H9 (cell line): ENCODE measurements around the gene TSPOAP1. TPM values are rescaled to one million over a fixed set of nuclear protein-coding genes. Genes with fewer than 3 reads are reported as not detected.

Experiments used
- DNase-seq: peaks from one replicate; pipeline ENCODE4 v3.0.0-alpha.2; 2017
- H2AFZ ChIP-seq: one replicate; pipeline ENCODE4 v1.6.1; 2013; ENCODE audit warnings: mild to moderate bottlenecking, low read length, control low read depth, moderate library complexity
- H2AK5ac ChIP-seq: 2 replicates; pipeline ENCODE4 v1.6.1; 2013; ENCODE audit warnings: low read length, control low read depth, mixed read lengths; ENCODE audit not compliant: insufficient read length
- H2BK120ac ChIP-seq: one replicate; pipeline ENCODE4 v1.6.1; 2013; ENCODE audit warnings: low read depth, mild to moderate bottlenecking, low read length, control low read depth, inconsistent platforms; ENCODE audit not compliant: poor library complexity, severe bottlenecking
- H2BK12ac ChIP-seq: 2 replicates; pipeline ENCODE4 v1.6.1; 2013; ENCODE audit warnings: low read length, control low read depth, mixed read lengths, low read depth; ENCODE audit not compliant: insufficient read length
- H2BK15ac ChIP-seq: 2 replicates; pipeline ENCODE4 v1.6.1; 2013; ENCODE audit warnings: low read depth, low read length, control low read depth
- H2BK20ac ChIP-seq: one replicate; pipeline ENCODE4 v1.6.1; 2013; ENCODE audit warnings: low read depth, mild to moderate bottlenecking, low read length, control low read depth, inconsistent platforms; ENCODE audit not compliant: poor library complexity, severe bottlenecking
- H2BK5ac ChIP-seq: 2 replicates; pipeline ENCODE4 v1.6.1; 2013; ENCODE audit warnings: low read length, control low read depth, mixed read lengths; ENCODE audit not compliant: insufficient read length
- H3K14ac ChIP-seq: 2 replicates; pipeline ENCODE4 v1.6.1; 2013; ENCODE audit warnings: low read length, control low read depth; ENCODE audit not compliant: insufficient read depth
- H3K18ac ChIP-seq: 2 replicates; pipeline ENCODE4 v1.6.1; 2013; ENCODE audit warnings: low read depth, mild to moderate bottlenecking, mixed read lengths, low read length, control low read depth; ENCODE audit not compliant: insufficient read length
- H3K23ac ChIP-seq: 2 replicates; pipeline ENCODE4 v1.6.1; 2013; ENCODE audit warnings: low read length, control low read depth, mixed read lengths, low read depth; ENCODE audit not compliant: insufficient read length
- H3K23me2 ChIP-seq: 2 replicates; pipeline ENCODE4 v1.6.1; 2013; ENCODE audit warnings: low read depth, mild to moderate bottlenecking, mixed read lengths, low read length, control low read depth; ENCODE audit not compliant: insufficient read length, poor library complexity, severe bottlenecking
- H3K27ac ChIP-seq: 2 replicates; pipeline ENCODE4 v1.5.1; 2013; ENCODE audit warnings: low read length, control low read depth, mixed read lengths, low read depth; ENCODE audit not compliant: insufficient read length
- H3K27me3 ChIP-seq: 2 replicates; pipeline ENCODE4 v1.6.1; 2013; ENCODE audit warnings: low read length, control low read depth, inconsistent platforms; ENCODE audit not compliant: insufficient read depth
- H3K4ac ChIP-seq: 2 replicates; pipeline ENCODE4 v1.6.1; 2013; ENCODE audit warnings: low read depth, mild to moderate bottlenecking, control low read depth, inconsistent platforms, low read length, moderate library complexity
- H3K4me1 ChIP-seq: 2 replicates; pipeline ENCODE4 v1.6.1; 2013; ENCODE audit warnings: low read length, control low read depth, inconsistent platforms; ENCODE audit not compliant: insufficient read depth
- H3K4me2 ChIP-seq: 2 replicates; pipeline ENCODE4 v1.6.1; 2013; ENCODE audit warnings: low read length, control low read depth, mixed read lengths; ENCODE audit not compliant: insufficient read length, insufficient read depth
- H3K56ac ChIP-seq: 2 replicates; pipeline ENCODE4 v1.6.1; 2013; ENCODE audit warnings: low read depth, mild to moderate bottlenecking, mixed read lengths, low read length, control low read depth; ENCODE audit not compliant: insufficient read length
- H3K79me1 ChIP-seq: 2 replicates; pipeline ENCODE4 v1.6.1; 2013; ENCODE audit warnings: low read depth, mild to moderate bottlenecking, moderate library complexity, low read length, control low read depth, inconsistent platforms; ENCODE audit not compliant: insufficient read depth, poor library complexity, severe bottlenecking
- H3K79me2 ChIP-seq: 2 replicates; pipeline ENCODE4 v1.6.1; 2013; ENCODE audit warnings: low read length, control low read depth, inconsistent platforms; ENCODE audit not compliant: insufficient read depth
- H3K9ac ChIP-seq: 2 replicates; pipeline ENCODE4 v1.6.1; 2013; ENCODE audit warnings: low read length, control low read depth, mixed read lengths; ENCODE audit not compliant: insufficient read length; ENCODE audit errors: extremely low read depth
- H3K9me3 ChIP-seq: one replicate; pipeline ENCODE4 v1.6.1; 2013; ENCODE audit warnings: low read depth, low read length, inconsistent platforms; ENCODE audit not compliant: control insufficient read depth
- H3T11ph ChIP-seq: one replicate; pipeline ENCODE4 v1.6.1; 2013; ENCODE audit warnings: mild to moderate bottlenecking, low read length, control low read depth, inconsistent platforms
- H4K20me1 ChIP-seq: one replicate; pipeline ENCODE4 v1.6.1; 2013; ENCODE audit not compliant: control insufficient read depth, insufficient read length, insufficient read depth
- H4K5ac ChIP-seq: 2 replicates; pipeline ENCODE4 v1.6.1; 2013; ENCODE audit warnings: low read depth, mild to moderate bottlenecking, mixed read lengths, low read length, control low read depth; ENCODE audit not compliant: insufficient read length
- H4K8ac ChIP-seq: replicated peaks from 2 replicates; pipeline ENCODE4 v1.6.1; 2013; ENCODE audit warnings: low read length, control low read depth, mixed read lengths, low read depth; ENCODE audit not compliant: insufficient read length
- H4K91ac ChIP-seq: 2 replicates; pipeline ENCODE4 v1.6.1; 2013; ENCODE audit warnings: low read depth, mild to moderate bottlenecking, moderate library complexity, mixed read lengths, low read length, control low read depth; ENCODE audit not compliant: insufficient read length
- H3K27ac Mint-ChIP-seq, 3 experiments: 2 replicates in 2 of 3; 3 replicates in 1 of 3; pipeline ENCODE4 v1.8.0; 2020 to 2021; ENCODE audit warnings: mixed read lengths in 3 of 3, mild to moderate bottlenecking in 1 of 3, moderate library complexity in 1 of 3
- H3K27me3 Mint-ChIP-seq: 2 replicates; pipeline ENCODE4 v1.8.0; 2021; ENCODE audit warnings: low read depth, mild to moderate bottlenecking, moderate library complexity, mixed read lengths
- H3K36me3 Mint-ChIP-seq, 3 experiments: 2 replicates in 2 of 3; 3 replicates in 1 of 3; pipeline ENCODE4 v1.8.0; 2020 to 2021; ENCODE audit warnings: low read depth in 3 of 3, mixed read lengths in 3 of 3; ENCODE audit not compliant: insufficient read depth in 1 of 3
- H3K4me1 Mint-ChIP-seq, 2 experiments: 2 replicates each; pipeline ENCODE4 v1.8.0; 2020; ENCODE audit warnings: mixed read lengths in 2 of 2
- H3K4me3 Mint-ChIP-seq, 2 experiments: 2 replicates in 1 of 2; 3 replicates in 1 of 2; pipeline ENCODE4 v1.8.0; 2020 to 2021; ENCODE audit warnings: mild to moderate bottlenecking in 2 of 2, mixed read lengths in 2 of 2, moderate library complexity in 1 of 2
- H3K9me3 Mint-ChIP-seq, 2 experiments: 2 replicates in 1 of 2; 3 replicates in 1 of 2; pipeline ENCODE4 v1.8.0; 2020; ENCODE audit warnings: mild to moderate bottlenecking in 2 of 2, mixed read lengths in 2 of 2, moderate library complexity in 1 of 2
- WGBS: extraction: QIAGEN DNeasy Blood & Tissue Kit; methylation state at CpG from one replicate; pipeline ENCODE4 v1.1.7; 2013; ENCODE audit warnings: missing lambda C conversion rate, low lambda C conversion rate, mixed read lengths; ENCODE audit not compliant: insufficient read length; ENCODE audit errors: extremely low coverage; 5-methylcytosine and 5-hydroxymethylcytosine counted together
- total RNA-seq: library from RNA; stranded (reverse); gene quantifications from 2 replicates; pipeline ENCODE4 v1.2.1, GENCODE V29; 2021
- TF ChIP-seq, protein P1 (sequence below): fragments of 200-600 bp; sonication (generic); conservative IDR thresholded peaks from 3 replicates; pipeline ENCODE4 v1.8.0; 2021; ENCODE audit warnings: antibody characterized with exemption, mild to moderate bottlenecking

TSPOAP1 gene
- total RNA-seq, 1 experiment from 2014 or later: 17.3 TPM

- no CpG with 5 or more reads among the region's 3 CpGs for WGBS
- H3K9me3 ChIP-seq: no peaks in the 10 kb centered on the region
- H3K27me3 Mint-ChIP-seq: peaks cover 9% of the 10 kb centered on the region
- H3K4me1 ChIP-seq: peaks cover 6% of the 10 kb centered on the region; the same call in 1 of the 2 replicates
- no peak for DNase-seq
- H3K23ac ChIP-seq: no peak overlapping the region
- TF ChIP-seq, protein P1, sequence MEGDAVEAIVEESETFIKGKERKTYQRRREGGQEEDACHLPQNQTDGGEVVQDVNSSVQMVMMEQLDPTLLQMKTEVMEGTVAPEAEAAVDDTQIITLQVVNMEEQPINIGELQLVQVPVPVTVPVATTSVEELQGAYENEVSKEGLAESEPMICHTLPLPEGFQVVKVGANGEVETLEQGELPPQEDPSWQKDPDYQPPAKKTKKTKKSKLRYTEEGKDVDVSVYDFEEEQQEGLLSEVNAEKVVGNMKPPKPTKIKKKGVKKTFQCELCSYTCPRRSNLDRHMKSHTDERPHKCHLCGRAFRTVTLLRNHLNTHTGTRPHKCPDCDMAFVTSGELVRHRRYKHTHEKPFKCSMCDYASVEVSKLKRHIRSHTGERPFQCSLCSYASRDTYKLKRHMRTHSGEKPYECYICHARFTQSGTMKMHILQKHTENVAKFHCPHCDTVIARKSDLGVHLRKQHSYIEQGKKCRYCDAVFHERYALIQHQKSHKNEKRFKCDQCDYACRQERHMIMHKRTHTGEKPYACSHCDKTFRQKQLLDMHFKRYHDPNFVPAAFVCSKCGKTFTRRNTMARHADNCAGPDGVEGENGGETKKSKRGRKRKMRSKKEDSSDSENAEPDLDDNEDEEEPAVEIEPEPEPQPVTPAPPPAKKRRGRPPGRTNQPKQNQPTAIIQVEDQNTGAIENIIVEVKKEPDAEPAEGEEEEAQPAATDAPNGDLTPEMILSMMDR: 0 out of 3 replicates have a peak, but pooled peaks have one; percentile 32
- peak overlapping the region; percentile 90 for H3T11ph ChIP-seq
- peak overlapping the region; percentile 25 for H2BK12ac ChIP-seq
- H3K27me3 ChIP-seq: no peaks in the 10 kb centered on the region
- H3K36me3 Mint-ChIP-seq: peaks cover 0 to 2% (median 2%) of the 10 kb centered on the region in 3 experiments; a peak in 5 of 7 replicates
- H3K79me1 ChIP-seq: no peaks in the 10 kb centered on the region
- no peak overlapping the region for H2BK15ac ChIP-seq
- peak overlapping the region; percentile 56 for H4K91ac ChIP-seq
- H3K27ac Mint-ChIP-seq: peak overlapping the region; percentile 72 to 96 (median 93); a peak in 4 of 7 replicates
- H3K4ac ChIP-seq: peak overlapping the region; percentile 86; the same call in 1 of the 2 replicates
- H3K18ac ChIP-seq: peak overlapping the region; percentile 86
- no peak overlapping the region for H3K56ac ChIP-seq
- H2AFZ ChIP-seq: no peak overlapping the region
- H3K9me3 Mint-ChIP-seq: no peaks in the 10 kb centered on the region
- peak overlapping the region; percentile 71; the same call in 1 of the 2 replicates for H3K14ac ChIP-seq
- no peak overlapping the region for H2BK5ac ChIP-seq
- H3K23me2 ChIP-seq: no peaks in the 10 kb centered on the region
- peak overlapping the region; percentile 98 for H2BK20ac ChIP-seq
- peak overlapping the region in 1 of 2 experiments; percentile 45; a peak in 2 of 5 replicates for H3K4me3 Mint-ChIP-seq
- H3K9ac ChIP-seq: no peak overlapping the region
- H3K79me2 ChIP-seq: no peaks in the 10 kb centered on the region
- H2BK120ac ChIP-seq: peak overlapping the region; percentile 87
- peak overlapping the region; percentile 51 for H2AK5ac ChIP-seq
- H4K5ac ChIP-seq: peak overlapping the region; percentile 39
- peaks cover 27 to 32% of the 10 kb centered on the region in 2 experiments for H3K4me1 Mint-ChIP-seq
- no peak overlapping the region for H3K4me2 ChIP-seq
- H3K27ac ChIP-seq: peak overlapping the region; percentile 34
- H4K8ac ChIP-seq: no peak overlapping the region
- H4K20me1 ChIP-seq: no peaks in the 10 kb centered on the region
Observed at GRCh38 chr17:58338454-58338840, 9.9 kb upstream of the TSPOAP1 start.
